NCI-H1105 (cell line): ENCODE results near the gene SNAPC3.
"Not testable (repeated sequence)": the region's sequence is repeated elsewhere in the genome, so short reads cannot be mapped to it uniquely, and the experiment has no call there.

Experiments used
- DNase-seq: peaks from one replicate; lab custom pipeline; 2025; lab: John Stamatoyannopoulos, UW

SNAPC3 gene

DNA sequence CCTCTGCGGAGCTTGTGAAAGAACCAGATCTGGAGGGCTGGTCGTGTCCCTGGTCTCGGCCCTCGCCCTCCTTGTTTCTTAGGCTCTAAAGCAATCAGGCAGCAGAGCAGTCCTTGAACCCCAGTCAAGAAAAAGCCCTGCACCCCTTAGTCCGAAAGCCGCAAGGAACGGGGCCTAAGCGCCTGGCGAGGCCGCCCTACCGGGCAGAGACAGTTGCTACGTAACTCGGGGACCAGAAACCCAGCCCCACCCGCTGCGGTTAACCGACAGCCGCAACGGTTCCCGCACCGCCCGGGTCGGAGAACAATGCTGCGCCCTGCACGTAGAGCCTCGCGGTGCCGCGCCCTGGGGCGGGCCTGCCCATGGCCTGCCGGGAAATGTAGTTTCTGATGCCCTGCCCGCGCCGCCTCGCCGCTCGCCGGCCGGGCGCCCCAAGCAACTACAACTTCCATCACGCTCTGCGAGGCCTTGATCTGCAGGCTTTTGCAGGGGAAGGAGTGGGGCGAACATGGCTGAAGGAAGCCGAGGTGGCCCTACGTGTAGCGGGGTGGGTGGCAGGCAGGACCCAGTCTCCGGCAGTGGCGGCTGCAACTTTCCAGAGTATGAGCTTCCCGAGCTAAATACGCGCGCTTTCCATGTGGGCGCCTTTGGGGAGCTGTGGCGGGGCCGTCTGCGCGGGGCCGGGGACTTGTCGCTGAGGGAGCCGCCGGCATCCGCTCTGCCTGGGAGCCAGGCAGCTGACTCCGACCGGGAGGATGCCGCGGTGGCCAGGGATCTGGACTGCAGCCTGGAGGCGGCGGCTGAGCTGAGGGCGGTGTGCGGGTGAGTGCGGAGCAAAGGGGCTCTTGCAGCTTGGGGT lies at the start of gene SNAPC3:
Gene SNAPC3, plus strand, starts transcription at position 505 of the 859 bp plus-strand sequence. Its CDS starts 4 bp downstream, at position 509.
- DNase-seq: peak; percentile 93

DNA sequence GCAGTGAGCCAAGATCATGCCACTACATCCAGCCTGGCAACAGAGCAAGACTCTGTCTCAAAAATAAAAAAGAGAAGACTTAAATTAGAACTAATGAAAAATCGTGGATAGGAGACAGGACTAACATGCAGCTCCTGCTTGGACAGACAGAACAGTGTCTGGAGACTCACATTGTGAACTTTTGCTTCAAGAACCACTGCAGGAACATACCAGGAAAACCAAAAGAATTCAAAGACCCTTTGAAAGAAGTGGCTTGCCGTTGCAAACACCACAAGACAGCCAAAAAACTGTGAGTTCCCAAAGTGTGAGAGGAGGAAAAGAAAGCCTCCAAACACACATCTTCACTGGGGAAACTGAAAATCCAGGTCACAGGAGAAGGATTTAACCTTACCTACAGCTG lies 48.8 kb upstream of the SNAPC3 start:
- no peak for DNase-seq

DNA sequence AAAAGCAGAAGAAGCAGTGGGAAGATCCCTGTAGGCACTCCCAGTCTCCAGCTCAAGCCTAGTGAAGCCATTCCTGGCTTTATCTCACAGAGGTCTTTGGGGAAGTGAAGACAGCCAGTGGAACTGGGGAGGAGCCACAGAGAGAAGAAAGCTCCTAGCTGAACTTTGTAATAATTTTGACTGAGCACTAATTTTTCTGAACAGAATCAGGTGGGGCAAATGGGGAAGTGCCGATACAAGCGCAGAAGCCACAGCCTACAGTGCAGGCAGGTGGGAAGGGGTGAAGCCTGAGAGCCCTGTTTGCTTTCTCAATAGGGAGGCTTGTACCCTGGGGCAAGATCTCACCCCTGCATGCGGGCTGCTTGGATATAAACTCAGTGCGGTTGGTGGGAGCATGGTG lies 48.4 kb upstream of the SNAPC3 start:
- DNase-seq: no peak

DNA sequence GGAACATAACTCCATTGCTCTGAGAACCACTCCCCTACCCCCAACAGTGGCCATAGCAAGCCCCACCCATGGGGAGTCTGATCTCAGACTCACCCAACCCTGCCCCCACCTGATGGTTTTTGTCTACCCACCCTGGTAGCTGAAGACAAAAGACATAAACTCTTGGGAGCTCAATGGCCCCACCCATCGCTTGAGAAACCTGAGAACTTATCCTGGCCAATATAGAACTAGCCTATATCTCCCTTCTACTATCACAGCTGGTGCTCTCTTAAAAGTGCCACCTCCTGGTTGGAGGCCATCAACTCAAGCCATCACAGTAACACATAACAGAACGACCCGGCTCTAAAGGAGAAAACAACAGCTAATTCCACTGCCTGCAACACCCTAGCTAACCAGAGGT lies 47.9 kb upstream of the SNAPC3 start:
- no peak for DNase-seq

DNA sequence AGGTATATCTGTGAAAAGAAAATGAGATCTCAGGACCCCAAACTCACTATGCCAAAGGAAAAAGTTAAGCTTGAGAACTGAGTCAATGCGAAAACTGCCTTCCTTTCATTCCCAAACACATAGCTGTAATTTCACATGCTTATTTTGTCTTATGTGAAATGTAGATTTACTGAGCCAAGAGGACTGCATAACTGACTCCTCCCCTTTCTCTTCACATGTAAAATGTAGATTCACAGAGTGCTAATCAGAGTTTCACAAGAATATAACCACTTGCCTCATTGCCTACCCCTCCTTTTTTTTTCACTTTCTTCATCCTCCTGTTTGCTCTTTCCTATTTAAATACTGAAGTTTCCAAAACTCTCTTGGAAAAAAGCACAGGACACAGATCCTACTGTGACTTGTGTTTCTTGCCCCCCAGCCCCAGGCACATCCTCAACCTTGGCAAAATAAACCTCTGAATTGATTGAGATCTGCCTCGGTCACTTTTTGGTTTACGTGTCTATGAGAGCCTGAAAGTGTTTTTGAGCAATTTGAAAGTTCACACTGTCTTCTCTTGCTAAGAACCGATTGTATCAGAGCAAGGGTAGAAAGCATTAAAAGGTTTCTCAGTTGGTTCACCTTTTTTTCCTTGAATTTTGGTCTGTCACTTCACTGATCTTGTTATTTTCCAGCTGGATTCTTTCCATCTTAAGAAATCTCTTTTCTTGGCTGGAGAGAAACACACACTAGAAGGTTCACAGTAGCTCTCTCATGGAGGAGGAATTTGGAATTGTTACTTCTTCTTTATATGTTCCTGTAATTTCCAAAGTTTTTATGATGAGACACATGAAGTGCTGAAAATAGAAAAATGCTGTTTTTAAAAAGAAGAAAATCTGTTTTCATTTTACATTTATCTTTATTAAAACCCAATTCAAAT lies 44.8 kb upstream of the SNAPC3 start:
- DNase-seq: no peak

DNA sequence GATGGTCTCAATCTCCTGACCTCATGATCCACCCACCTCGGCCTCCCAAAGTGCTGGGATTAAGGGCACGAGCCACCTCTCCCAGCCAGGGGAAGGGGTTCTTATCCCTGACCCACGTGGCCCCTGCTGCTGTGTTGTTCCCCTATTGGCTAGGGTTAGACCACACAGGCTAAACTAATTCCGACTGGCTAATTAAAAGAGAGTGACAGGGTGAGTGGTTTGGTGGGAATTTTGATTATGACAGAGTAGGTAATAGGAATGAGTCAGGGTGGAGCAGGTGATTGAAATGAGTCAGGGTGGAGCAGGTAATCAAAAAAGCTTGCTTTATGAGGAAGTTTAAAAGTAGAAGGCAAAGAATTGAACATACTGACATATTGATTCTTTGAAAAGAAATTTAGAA lies 43.4 kb upstream of the SNAPC3 start:
- not testable (repeated sequence) for DNase-seq

DNA sequence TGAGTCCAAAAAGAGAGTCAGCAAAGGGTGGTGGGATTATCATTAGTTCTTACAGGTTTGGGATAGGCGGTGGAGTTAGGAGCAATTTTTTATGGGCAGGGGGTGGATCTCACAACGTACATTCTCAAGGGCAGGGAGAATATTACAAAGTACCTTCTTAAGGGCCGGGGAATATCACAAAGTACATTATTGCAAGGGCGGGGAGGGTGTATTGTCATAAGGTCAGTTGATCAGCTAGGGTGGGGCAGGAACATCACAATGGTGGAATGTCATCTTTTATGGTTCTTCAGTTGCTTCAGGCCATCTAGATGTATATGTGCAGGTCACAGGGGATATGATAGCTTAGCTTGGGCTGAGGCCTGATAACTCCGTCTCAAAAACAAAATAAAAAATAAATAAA lies 42.8 kb upstream of the SNAPC3 start:
- DNase-seq: not testable (repeated sequence)

DNA sequence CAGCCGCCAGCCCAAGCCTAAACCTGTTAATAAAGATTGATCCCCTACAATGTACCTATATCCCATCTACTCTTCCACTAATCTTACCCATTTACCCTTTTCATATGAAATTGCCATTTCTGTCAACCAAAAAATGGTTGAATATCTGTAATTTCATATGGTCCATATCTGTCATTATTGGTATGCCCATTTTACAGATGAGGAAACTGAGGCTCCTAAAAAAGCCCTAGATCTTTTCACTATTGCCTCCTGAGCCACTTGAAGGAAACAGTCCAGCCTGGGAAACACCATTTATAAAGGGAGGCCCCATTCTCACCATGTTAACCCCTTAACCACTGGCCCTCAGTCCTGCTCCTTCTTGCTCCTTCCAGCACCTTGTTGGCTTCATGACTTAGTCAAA lies 41.2 kb upstream of the SNAPC3 start:
- no peak for DNase-seq

DNA sequence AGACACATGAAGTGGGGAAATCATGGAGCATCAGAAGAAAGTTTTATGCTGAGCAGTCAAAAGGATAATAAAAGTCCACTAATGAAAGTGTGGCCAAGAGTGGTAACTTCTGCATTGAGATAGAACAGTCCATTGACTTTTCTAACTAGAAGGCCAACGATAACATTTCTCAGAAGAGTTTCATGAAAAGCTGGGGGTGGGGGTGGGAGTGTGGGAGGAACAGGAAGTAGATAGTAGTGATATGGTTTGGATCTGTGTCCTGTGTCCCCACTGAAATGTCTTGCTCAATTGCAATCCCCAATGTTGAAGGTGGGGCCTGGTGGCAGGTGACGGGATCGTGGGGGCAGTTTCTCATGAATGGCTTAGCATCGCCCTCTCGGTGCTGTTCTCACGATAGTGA lies 36.2 kb upstream of the SNAPC3 start:
- no peak for DNase-seq

DNA sequence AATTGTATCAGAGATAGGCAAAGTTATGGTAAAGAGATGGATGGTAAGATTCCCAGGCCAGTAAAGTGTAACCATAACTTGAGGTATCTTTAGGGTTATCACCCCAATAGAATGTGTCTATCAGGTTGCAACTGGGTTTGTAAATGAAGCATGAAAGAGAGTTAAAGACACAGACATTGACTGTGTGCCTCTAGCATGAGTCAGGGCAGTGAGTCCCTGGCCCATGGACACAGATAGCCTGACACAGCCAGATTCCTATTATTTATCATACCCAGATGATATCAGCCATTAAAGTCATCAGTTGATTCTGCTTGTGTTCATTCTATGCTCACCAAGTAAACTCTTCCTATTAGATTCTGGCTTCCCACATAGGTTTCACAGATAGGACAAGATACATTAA lies 33.5 kb upstream of the SNAPC3 start:
- DNase-seq: no peak

DNA sequence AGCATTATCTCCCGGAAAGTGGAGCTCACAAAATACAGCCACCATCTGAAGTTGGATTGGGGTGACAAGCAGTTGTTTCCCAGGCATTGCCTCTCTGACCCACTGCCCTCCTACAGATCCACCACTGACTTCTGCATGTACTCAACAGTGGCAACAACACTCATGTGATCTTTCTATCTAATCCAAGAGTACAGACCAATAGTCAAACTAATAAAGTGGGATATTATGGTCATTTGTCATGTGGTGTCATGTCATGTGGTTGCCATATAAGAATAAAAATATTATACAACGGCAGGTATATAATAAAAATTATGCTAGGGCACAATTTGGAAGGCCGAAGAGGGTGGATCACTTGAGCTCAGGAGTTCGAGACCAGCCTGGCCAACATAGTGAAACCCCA lies 33.0 kb upstream of the SNAPC3 start:
- DNase-seq: no peak

DNA sequence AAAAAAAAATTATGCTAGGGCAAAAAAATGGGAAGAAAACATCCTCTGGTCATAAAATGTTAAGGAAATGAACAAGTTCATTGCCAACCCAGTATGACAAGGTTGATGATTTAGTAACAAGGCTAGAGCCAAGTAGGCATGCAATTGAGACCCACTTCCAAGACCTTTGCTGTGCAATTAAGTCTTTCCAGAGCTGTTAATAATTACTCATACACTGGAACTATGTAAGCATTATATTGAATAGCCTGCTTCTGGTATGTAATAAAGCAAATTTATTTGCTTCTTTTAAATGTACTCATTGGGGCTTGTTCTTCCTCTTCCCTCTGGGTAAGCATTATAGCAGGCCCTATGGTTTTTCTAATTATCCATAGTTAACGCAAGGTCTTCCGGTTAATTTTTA lies 32.5 kb upstream of the SNAPC3 start:
- DNase-seq: no peak

DNA sequence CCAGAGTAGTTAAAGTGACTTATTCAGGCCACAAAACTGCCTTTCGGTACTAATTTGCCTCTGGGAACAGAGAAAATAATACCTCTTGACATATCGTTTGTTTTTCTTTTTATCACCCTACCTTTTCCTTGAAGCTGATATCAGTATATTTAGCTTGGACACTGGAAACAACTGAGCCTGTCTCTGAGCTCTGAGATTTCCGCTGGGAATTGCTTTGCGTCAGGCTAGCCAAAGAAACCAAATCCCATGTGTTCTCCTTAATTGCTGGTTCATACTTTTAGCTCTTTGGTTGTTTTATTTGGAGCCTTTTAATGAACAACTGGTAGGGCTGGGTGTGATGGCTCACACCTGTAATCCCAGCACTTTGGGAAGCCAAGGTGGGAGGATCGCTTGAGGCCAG lies 30.3 kb upstream of the SNAPC3 start:
- no peak for DNase-seq

DNA sequence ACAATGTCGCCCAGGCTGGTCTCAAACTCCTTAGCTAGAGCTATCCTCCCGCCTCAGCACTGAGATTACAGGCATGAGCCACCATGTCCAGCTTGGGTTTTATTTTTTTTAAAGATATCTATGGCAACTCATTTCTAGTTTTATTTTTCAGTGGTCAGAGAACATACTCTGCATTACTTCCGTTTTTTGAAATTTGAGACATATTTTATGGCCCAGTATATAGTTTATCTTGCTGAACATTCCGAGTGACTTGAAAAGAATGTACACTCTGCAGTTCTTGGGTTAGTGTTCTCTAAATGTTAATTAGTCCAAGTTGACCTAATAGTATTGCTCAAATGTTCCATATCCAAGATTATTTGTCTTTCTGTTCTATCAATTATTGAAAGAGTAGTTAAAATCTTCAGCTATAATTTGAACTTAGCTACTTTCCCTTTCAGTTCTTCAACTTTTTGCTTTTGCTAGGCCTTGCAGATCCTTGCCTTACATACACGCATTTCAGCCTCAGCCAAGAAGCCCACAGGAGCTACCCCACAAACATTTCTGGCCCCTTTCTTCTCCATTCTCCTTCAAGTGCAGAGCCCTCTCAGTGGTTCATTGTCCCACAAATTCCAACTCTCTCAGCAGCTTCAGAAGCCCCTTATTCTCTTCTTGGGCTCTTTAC lies 22.3 kb upstream of the SNAPC3 start:
- no peak for DNase-seq

DNA sequence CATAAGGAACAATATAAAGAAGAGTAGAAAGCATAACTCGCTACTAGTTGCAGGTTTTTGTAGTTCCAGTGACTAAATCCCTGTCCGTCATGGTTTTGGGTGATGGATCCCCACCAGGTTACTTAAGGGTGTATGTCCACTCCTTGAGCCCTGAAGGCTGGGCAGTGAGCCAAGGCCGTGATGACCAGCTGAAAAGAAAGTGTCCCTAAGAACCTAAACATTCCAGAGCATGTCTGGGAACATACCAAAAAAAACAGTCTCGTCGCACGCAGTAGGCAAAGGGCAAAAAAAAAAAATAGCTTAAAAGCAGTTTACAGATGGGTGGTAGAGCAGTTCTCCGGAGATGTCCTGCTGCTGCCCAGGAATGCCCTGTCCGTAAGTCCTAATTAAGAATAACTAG lies 21.4 kb upstream of the SNAPC3 start:
- DNase-seq: no peak

DNA sequence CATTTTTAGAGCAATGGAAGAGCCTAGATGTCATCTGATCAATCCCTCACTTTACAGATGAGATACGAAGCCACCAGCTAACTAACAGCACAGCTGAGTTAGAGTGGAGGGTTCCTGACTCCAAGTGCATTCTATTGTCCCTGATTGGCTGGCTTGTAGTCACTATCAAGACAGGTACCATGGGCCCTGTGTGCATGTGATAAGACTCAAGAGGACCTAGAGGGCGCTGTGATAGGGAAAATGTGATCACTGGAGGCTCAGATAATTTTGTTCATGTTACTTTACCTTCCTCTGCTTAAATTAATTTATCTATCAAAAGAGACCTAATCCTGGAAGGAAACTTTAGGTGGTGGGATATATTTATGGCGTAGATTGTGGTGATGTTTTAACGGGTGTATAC lies 19.5 kb upstream of the SNAPC3 start:
- DNase-seq: no peak

DNA sequence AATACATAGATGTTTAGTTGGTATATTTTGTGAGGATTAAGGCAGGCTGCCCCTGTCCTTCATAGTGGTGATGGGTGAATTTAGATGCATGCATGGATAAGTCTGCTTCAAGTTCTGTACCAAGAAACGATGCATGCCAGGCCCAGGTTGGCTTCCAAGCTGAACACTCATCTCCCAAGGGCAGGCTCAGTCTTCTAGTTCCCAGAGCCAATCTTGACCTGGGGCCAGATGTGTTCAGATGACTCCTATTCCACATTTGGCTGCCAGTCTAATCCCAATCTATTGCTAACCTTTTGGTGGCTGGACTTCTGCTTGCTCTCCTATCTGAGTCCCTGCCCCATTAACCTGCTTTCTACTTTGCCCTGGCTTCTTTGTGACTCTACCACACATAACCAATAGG lies 18.5 kb upstream of the SNAPC3 start:
- no peak for DNase-seq

DNA sequence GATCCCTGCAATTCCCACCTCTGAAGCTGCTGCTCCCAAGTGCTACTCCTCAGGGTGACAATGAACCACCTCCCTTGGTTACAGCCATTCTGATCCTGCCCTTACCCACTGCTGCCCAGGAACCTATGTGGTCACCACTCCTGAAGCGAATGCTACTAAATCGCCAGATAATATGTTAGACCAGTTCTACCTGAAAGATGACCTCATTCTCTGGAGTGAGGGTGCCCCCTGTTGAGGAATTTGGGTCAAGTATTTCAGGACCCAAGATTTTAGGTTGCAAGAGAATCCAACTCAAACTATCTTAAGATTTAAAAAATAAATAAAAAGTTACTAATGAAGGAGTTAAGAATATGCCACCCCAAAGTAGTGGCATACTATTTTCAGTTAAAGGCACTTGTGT lies 5.8 kb upstream of the SNAPC3 start:
- no peak for DNase-seq

DNA sequence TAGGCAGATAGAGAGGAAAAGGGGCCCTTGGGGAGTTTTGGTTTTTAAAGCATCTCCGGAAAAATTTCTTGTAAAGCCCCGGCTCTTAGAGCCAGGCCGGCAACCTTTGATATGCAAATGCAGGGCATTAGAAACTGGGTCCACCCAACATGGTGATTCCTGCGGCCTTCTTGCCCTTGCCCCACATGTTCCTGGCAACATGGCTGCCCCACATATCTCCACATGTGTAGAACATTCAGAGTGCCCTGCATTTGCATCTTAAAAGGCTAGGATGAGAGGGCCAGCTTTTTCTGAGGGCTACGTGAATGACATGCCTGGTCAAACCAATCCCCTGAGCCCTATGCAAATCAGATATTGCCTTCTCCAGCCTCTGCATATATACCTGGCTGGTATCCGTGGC lies 5.0 kb upstream of the SNAPC3 start:
- DNase-seq: no peak

DNA sequence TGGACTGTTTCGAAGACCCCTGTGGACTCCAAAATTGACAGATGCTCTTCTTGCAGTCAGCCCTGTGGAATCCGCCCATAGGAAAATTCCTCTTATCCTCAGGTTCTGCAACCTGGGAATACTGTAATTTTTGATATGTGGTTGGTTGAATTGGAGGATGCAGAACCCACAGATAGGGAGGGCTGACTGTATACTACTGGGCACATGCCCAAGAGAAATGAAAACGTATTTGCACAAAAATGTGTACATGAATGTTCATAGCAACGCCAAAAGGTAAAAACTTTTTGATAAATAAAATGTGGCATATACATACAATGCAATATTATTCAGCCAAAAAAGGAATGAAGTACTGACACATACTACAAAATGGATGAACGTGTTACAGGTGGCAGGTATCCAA lies 1.9 kb upstream of the SNAPC3 start:
- DNase-seq: no peak

DNA sequence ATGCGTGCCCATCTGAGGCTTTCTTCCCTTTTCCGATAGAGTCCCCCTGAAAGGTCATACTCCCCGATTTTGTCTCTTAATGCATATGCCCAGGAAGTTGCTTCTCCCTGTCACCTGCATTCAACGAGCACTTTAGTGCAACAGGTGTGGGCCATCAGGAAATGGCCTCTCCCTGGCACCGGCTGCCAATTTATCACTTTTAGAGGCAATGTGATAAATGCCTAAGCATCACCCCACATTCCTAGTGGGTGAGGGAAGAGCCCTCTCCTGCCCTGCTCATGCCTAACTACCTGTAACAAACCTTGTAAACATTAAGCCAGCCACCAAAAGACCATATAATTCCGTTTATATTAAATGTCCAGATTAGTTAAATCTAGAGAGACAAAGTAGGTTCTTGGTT lies 1.1 kb upstream of the SNAPC3 start:
- DNase-seq: no peak

DNA sequence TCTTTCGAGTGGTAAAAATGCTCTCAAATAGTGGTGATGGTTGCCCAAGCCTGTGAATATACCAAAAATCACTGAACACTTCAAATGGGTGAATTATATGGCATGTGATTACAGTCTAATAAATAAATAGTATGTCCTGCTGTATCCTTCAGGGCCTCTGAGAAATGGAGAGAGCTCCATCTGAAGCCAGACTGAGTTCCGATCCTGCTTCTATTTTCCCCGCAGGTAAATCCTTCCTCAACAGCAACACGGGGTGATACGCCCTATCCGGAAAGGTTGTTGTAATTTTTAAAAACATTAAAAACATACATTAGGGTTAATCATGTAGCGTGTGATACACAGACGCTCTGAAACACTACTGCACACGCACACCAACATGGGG lies 695 bp upstream of the SNAPC3 start:
- no peak for DNase-seq
